NCI-H1694 (cell line): Measurements from ENCODE around the gene CDV3.
A peak's percentile ranks its signal among the peaks of the same experiment; 100 is the strongest.
"Not testable (repeated sequence)": the region's sequence is repeated elsewhere in the genome, so short reads cannot be mapped to it uniquely, and the experiment has no call there.

Source experiments
- DNase-seq: peaks from one replicate; lab custom pipeline; 2025; lab: John Stamatoyannopoulos, UW

Gene CDV3, protein sequence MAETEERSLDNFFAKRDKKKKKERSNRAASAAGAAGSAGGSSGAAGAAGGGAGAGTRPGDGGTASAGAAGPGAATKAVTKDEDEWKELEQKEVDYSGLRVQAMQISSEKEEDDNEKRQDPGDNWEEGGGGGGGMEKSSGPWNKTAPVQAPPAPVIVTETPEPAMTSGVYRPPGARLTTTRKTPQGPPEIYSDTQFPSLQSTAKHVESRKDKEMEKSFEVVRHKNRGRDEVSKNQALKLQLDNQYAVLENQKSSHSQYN

GRCh38 chr3:133573629-133574194 lies at the start of gene CDV3:
Gene CDV3 (plus strand): TSS chr3:133573686. CDS start chr3:133574045, 359 bp downstream.
- no peak for DNase-seq

DNA sequence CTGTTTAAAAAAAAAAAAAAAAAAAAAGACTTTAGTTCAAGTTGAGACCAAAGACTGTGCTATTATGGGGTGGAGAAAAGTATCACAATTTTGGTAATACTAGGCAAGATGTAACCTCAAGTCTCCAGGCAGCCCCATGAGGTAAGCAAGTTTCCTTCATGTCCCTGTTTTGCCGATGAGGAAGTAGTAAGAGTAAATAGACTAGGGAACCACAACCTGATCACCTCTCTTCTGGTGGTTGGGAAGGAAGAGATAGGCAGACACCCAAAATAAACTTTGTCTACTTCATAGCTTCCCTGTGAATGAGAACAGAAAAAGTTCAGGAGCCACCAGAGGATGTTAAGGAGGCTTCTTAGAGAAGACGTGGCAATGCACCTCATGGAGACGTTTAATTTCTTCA lies 49.7 kb upstream of the CDV3 start:
- DNase-seq: not testable (repeated sequence)

DNA sequence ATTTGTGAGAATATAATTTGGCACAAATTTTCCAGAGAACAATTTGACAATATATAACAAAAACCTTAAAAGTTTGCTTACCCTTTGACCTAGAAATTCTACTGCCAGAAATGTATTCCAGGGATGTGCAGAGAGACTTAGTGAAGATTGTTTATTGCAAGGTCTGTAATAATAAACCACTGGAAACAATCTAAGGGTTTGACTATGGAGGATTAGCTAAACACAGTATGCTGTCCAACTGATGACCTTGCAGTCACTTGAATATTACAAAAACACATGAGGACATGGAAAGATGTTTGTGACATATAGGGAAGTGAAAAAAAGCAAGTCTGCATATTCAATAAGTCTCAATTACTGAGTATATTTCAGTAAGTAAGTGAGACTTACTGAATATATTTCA lies 48.1 kb upstream of the CDV3 start:
- no peak for DNase-seq

GRCh38 chr3:133527081-133527715 lies 46.3 kb upstream of the CDV3 start:
- peak; percentile 19 for DNase-seq

- no peak for DNase-seq
Observed at GRCh38 chr3:133529809-133530208, 43.7 kb upstream of the CDV3 start.

GRCh38 chr3:133531981-133532380 lies 41.5 kb upstream of the CDV3 start:
- no peak for DNase-seq

DNA sequence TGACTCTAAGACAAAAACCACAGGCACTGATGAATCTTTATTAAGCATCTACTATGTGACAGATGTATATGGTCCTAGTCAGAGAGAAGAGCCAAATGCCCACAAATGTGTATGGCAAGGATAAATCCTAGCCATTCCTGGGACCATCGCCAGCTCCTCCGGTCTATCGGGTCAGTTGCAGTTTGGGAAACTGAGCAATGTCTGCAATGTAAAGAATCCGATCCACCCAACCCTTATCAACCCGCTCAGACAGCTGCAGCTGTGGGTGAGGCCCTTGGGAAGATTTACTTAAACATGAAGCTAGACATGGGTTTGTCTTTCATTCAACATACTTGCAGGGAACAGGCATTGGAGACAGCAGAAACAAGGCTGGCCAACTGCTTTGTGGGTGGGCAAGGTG lies 40.5 kb upstream of the CDV3 start:
- DNase-seq: no peak

DNA sequence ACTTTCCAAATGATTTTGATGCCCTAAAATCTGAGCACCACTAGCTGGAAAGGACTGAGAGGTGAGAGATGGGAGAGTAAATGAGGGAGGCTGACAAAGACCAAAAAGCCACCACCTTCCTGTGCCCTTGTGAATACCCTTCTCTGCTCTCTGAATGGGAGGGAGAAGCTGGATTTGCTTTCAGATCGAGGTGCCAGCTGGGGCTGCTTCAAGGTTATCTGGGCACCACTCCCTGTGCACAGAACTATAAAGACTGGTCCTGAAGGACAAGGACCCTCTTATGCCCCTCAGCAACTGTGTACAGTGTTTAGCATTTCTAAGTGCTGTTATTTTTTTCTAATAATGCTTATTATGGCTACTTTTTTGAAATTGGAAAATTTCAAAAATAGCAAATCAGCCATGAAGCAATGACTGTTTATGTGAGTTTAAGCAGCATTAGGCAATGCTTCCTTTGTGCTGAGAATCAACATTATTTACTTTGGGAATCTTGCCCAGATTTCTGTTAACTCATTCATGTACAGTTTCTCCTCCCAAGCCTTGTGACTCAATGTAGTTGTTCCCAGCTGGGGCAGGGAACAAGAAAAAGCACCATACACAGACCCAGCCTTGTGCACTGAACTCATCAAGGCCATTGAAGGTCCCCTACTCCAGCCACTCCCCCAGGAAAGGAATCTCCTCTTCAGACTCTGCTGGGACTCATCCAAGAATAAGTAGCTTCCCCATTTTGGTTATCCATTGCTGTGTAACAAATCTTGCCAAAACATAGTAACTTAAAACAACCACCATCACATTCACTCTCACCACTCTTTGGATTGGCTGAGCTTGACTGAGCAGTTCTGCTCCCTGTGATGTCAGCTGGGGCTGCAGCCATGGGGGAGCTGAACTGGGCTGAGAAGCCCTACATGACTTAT lies 37.3 kb upstream of the CDV3 start:
- peak; percentile 22 for DNase-seq

- not testable (repeated sequence) for DNase-seq
Observed at GRCh38 chr3:133537131-133537530, 36.4 kb upstream of the CDV3 start.

- no peak for DNase-seq
Observed at GRCh38 chr3:133538154-133538553, 35.3 kb upstream of the CDV3 start.

DNA sequence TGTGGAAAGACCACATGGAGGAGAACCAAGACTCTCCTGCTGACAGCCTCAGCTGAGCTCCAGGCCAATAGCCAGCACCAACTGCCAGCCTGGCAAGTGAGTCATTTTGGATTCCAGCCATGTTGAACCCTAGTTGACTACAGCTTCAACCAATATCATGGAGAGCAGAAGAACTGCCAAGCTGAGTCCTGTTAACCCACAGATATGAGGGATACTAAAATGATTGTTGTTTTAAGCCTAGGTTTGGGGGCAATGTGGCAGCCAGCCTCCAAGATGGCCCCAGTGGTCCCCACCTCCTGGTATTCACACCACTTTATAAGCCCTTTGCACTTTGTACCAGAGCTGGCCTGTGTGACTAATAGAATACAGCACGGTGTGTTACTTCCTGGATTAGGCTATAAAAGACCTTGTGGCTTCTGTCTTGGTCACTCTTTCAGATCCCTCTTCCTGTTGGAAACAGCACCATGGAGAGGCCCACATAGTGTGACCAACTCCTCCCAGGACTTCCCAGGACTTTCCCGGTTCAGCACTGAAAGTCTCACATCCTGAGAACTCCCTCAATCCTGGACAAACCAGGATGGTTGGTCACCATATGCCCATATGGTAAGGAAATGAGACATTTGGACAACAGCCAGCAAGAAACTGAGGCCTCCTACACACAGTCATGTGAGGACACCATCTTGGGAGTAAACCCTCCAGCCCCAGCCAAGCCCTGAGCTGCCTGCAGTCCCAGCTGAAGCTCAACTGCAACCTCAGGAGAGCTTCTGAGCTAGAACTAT lies 32.4 kb upstream of the CDV3 start:
- DNase-seq: no peak

- DNase-seq: no peak
Observed at GRCh38 chr3:133542871-133543270, 30.6 kb upstream of the CDV3 start.

GRCh38 chr3:133544983-133545382 lies 28.5 kb upstream of the CDV3 start:
- not testable (repeated sequence) for DNase-seq

DNA sequence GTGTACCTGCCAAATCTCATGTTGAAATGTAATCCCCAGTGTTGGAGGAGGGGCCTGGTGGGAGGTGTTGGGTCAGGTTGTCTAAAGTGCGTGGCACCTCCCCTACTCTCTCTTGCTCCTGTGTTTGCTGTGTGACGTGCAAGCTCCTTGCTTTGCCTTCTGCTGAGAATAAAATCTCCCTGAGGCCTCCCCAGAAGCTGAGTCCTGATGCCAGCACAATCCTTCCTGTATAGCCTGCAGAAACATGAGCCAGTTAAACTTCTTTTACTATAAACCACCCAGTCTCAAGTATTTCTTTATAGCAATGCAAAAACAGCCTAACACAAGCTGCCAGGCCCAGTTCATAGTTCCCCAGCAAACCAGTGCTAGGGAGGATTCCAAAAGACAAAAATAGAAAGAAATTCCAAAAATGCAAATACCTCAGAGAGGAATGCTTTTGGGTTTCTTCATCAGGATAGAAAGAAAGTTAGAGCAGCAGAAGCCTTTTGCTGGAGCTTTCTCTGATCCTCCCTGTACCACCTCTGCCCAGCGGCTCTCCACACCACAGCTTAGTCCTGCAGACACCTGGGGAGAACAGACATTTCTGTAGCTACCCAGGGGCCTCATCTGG lies 25.9 kb upstream of the CDV3 start:
- DNase-seq: no peak

DNA sequence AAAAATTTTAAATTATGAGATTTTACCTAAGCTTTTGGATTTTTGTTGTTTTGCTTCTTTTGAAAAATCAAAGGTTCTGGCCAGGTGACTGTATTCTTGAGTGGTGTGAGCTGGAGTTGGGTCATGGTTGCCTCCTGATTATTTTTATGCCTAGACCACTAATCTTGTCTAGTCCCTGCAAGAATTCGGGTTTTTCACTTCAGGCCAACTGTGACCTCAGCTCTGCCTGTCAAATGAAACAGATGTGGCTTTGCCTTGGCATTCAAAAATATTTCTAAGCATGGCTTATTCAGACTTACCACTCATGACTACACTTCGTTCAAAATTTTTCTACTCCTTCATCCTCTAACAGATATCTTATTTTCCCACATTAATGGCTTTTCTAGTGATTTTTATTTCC lies 25.4 kb upstream of the CDV3 start:
- DNase-seq: no peak

- no peak for DNase-seq
Observed at GRCh38 chr3:133549565-133549964, 23.9 kb upstream of the CDV3 start.

DNA sequence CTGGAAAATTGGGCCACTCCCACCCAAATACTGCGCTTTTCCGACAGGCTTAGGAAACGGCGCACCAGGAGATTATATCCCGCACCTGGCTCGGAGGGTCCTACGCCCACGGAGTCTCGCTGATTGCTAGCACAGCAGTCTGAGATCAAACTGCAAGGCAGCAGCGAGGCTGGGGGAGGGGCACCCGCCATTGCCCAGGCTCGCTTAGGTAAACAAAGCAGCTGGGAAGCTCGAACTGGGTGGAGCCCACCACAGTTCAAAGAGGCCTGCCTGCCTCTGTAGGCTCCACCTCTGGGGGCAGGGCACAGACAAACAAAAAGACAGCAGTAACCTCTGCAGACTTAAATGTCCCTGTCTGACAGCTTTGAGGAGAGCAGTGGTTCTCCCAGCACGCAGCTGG lies 21.9 kb upstream of the CDV3 start:
- not testable (repeated sequence) for DNase-seq

DNA sequence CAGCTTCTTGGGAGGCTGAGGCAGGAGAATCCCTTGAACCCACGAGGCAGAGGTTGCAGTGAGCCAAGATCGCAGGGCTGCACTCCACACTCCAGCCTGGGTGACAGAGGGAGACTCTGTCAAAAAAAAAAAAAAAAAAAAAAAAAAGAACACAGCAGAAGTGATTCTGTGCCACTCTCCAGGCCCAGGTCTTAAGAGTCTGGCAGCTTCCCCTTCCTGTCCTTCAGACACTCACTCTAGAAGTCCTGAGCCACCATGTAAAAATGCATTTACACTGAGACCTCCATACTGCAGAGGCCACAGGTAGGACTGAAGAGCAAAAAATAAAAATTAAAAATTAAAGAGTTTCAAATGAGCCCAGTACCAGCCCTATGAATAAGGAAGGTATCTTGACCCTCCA lies 11.8 kb upstream of the CDV3 start:
- no peak for DNase-seq

- DNase-seq: no peak
Observed at GRCh38 chr3:133562376-133562775, 11.1 kb upstream of the CDV3 start.

DNA sequence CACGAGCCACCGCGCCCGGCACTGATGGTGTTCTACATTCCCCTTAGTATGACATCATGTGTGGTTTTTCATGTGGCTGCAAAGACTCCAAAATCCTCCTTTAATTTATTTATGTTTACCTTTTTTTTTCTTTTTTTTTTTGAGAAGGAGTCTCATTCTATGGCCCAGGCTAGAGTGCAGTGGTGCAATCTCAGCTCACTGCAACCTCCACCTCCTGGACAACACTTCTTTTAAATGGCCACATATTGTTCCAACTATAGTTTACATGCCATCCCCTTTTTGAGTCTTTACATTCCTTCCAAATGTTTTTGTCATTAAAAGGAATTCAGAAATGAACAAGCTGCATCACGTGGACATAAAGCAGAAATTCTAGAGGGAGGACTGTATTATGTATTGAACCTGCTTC lies 10.3 kb upstream of the CDV3 start:
- DNase-seq: no peak

DNA sequence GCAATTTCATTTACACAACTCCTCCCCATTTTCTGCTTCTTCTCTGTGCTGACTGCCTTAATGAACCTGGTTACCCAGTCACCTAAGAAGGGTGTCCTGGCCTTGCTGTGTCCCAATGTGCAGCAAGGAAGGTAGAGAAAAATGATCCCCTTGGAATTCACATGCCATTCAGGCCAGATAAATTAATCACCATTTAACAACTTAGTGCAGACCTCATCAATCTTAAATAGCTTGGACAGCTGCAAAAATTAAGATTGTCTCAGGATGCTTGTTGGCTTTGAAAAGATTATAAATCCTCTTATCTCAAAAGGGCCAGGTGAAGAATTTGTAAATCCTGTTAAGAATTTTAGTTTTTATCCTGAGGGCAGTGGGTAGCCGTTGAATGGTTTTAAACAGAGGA lies 9.7 kb upstream of the CDV3 start:
- DNase-seq: no peak
